CD1c-positive myeloid dendritic cell (primary cell): ENCODE measurements around the gene NRP1.
"Not testable (repeated sequence)": the region's sequence is repeated elsewhere in the genome, so short reads cannot be mapped to it uniquely, and the experiment has no call there.

ENCODE experiments used
- DNase-seq: peaks from one replicate; pipeline ENCODE4 v3.0.0-alpha.2; 2016; ENCODE audit errors: extremely low spot score

The NRP1 gene

DNA sequence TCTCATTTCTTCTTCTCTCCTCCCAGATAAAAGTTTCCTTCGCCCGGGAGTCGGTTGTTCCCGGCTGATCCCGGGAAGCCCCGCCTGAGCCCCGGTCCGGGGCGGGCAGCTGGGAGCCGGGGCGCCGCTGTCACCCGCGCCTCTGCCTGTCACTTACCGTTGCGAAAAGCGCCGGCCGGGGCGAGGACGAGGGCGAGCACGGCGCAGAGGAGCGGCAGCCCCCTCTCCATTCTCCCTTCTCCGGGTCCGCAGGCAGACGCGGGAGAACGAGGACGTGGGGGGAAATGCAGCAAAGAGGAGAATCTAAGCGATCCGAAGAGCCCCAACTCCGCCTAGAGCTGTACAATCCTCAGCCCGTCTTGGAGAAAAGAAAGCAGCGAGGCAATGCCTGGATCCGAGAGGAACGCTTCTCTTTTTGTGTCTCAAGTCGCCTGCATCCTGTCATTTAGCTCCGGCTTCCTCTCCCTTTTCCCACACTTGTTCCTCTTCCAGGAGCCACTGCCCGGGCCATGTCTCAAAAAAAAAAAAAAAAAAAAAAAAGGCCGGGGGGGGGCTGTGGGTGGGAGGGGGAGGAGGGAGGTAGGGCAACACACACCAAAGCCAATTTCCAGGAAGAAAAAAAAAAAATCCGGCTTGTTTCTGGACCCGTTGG, at the start of gene NRP1:
Gene NRP1 (minus strand): TSS at position 515 of the 652 bp plus-strand sequence. CDS start 285 bp downstream, at position 230.
- peak; percentile 88 for DNase-seq

DNA sequence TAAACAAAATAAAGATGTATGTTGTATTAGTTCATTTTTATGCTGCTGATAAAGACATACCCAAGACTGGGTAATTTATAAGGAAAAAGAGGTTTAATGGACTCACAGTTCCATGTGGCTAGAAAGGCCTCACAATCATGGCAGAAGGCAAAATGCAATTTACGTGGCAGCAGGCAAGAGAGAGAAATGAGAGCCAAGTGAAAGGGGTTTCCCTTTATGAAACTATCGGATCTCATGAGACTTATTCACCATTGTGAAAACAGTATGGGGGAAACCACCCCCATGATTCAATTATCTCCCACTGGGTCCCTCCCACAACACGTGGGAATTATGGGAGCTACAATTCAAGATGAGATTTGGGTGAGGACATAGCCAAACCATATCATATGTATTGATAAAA, 49.7 kb upstream of the NRP1 start:
- DNase-seq, result not testable (repeated sequence)

DNA sequence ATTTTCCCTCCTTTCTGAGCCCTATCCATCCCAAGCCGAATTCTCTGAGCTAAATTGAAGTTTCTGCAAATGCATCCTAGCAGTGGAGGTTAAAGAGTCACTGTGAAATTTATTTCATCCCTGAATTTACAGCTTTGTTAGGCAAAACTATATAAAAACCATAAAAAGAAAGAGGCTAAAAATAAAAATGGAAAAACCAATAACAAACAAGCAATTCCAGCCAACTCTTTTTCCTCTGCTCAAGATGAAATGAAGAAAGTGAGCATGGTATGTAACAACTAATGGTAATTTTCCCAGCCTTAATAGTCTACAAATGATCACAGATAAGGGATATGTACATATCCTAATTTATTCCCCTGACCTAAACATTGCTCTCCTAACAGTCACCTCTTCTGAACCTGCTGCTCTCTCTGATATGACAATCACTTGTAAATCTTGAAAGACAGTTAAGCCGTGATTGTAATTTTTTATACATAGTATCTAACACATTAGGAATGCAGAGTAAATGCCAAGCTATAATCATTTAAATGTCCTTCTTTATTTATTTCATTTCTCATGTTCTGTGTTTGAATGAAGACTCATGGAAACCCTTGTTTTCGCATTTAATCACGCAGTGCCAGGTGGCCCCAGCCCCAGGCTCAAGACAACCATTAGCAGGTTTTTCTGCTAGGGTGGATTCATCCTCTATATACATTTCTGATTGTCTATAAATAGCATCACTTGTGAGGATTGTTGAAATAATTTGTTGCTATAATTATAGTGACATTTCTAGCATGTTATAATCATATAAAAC, 48.6 kb upstream of the NRP1 start:
- no peak for DNase-seq

DNA sequence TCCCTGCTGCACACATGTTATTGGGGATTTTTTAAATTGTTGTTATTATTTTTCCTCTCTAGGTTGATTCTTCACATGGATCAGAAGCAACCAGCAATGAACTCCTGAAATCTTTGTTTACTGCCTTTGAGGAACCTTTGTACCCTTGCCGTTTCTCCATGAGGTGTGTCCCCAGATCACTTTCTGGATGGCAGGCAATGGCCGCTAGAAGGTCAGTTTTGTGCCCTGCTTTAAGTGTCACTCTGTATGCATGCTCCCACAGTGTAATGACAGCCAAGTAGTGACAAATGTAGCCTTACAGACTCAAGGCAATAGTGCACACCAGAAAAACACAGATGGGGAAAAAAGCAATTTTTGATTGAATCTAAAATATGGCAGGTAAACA, 47.7 kb upstream of the NRP1 start:
- DNase-seq, result no peak

DNA sequence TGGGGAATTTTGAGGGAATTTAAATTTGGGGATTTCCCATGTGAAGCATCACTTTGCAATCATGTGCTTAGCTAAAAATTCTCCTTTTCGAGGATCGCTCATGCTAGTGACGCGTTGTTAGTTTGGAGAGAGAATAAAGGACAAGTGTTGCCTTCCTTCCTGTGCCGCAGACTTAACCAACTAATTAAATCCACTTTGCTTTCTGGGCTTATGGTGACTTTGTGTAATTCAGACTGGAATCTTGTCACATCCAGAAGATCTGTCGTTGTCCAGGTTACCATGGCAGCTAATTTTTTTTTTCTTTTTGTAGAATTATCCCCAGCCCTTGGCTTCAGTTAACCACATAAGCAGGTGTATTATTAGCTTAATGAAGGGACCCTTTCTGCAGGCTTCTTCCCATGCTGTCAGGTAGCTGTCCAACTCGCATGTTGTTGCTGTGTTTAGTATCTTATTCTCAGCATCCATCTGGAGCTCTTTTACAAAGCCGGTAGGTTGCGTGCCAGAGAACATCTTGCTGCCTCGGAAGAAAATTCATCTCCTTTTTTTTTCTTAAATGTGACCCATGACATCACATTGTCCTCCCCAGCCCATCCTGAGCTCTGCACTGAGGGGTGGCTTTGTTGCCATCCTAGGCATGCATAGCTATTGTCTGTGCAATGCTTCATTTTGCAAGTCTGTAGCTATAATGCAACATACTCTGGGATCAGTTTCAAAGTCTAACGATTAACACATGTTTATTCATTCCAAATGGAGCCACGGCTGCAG, 47.2 kb upstream of the NRP1 start:
- no peak for DNase-seq

DNA sequence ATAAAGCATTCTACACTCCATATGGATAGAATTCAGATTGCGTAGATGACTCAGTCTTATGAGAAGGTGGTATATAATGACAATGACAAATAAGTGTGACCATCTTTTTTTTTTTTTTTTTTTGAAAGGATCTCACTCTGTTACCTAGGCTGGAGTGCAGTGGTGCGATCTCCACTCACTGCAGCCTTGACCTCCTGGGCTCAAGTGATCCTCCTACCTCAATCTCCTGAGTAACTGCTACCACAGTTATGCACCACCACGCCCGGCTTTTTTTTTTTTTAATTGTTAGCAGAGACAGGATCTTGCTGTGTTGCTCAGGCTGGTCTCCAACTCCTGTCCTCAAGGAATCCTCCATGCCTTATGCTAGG, 43.2 kb upstream of the NRP1 start:
- DNase-seq, result no peak

DNA sequence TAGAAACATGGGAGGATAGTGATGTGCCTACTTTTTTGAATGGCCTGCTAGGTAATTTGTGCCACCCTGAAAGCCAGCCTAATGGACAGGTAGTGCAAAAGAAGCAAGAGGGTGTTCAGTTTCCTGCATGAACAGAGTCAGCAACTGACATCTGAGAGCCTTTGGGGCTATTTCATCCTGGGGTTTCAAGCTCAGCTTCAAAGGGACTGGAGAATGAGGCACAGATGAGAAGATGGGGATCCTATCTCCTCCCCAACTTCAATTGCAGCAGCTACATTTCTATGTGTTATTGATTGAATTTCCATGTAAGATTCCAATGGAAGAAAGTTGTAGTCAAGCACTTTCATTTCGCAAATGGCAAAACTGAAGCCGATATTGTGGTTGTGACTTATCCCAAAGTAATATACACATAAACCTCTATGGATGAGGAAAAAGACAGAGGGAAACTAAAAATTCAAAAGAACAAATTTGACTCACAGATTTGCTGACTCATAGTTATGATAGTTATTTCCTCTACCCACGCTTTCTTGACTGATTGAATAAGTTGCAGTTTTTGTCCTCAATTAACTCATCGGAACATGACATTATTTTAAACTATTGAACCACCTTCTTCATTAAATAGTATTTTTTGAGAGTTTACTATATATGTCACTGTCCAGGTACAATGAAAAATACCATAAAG, 42.6 kb upstream of the NRP1 start:
- peak; percentile 47 for DNase-seq

DNA sequence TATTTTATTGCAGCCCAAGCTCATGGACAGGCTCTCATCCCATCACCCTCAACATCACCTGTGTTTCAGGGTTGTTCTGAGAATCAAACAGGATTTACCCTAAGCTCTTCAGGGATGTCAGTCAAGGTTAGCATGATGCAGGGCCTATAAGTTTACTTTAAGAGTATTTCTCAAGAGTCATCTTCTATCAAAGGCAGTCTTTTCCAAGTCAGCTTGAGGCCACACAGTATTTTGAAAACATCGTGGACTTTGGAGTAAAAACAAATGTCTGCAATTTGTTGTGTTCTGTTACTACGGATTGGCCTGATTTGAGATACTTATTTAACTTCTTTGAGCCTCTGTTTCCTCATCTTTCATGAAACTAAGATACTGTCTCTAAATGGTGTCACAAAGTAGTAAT, 42.0 kb upstream of the NRP1 start:
- no peak for DNase-seq

DNA sequence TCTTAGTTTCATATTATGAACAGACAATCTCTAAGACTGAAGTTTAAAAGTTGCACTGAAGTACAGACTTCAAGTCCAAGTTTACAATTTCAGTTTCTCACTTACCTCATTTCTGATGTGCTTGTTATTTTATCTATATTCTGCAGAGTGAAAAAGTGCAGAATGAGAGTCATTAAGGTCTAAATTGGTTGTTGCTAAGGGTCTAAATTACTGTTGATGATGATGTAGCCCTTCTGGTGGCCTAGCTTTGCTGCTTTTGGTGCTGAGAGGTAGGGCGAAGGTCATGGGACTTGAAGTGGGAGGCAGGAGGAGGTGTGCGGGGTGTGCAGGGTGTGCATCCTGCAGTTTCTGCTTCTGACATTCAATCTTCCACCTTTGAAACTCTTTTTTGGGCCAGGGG, 38.8 kb upstream of the NRP1 start:
- no peak for DNase-seq

DNA sequence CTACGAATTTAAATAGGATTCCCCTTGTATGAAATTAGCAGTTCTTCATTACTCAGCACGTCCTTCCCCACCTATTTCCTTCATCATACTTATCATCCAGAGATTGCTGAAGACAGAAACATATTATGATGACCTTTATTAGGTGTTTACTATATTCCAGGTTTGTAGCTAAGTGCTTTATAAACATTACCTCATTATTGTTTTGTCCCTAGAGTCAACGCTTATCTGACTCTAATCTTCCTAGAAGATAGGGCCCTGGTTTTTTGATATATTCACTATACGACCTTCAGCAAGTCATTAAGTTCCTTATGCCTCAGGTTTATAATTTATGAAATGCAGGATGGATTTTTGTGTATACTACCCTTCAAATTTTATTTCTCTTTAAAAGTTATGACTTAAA, 36.8 kb upstream of the NRP1 start:
- no peak for DNase-seq

DNA sequence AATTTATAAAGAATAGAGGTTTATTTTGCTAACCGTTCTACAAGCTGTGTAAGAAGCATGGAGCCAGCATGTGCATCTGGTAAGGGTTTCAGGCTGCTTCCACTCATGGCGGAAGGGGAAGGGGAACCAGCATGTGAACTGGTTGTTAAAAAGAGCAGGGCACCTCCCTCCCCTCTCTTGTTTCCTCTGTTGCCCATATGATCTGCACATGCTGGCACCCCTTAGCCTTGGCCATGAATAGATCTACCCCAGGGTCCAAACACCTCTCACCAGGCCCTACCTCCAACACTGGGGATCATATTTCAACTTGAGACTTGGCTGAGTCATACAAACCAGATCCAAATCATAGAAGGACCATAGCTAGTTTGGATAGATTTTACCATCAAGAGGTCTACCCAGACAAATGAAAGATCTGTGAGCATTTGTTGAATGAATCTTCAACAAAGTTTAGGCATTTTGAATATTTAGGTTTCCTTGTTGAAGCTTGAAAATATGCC, 36.0 kb upstream of the NRP1 start:
- no peak for DNase-seq

DNA sequence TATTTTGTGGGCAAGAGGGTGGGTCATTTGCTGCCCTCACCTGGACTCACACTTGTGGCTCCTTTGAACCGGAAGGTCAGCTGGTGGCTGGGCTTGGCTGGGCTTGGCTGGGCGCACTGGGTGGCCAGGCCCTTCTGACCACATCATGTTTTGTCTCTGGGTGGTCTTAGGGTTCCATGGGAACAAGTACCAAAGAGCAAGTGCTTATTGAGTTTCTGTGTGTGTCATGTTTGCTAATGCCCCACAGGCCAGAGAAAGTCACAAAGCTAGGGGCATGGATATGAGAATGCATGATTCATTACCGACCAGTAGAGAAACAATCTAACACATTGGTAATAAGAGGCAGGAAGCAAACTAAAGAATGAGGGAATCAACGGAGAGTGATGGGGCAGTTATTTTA, 33.6 kb upstream of the NRP1 start:
- no peak for DNase-seq

DNA sequence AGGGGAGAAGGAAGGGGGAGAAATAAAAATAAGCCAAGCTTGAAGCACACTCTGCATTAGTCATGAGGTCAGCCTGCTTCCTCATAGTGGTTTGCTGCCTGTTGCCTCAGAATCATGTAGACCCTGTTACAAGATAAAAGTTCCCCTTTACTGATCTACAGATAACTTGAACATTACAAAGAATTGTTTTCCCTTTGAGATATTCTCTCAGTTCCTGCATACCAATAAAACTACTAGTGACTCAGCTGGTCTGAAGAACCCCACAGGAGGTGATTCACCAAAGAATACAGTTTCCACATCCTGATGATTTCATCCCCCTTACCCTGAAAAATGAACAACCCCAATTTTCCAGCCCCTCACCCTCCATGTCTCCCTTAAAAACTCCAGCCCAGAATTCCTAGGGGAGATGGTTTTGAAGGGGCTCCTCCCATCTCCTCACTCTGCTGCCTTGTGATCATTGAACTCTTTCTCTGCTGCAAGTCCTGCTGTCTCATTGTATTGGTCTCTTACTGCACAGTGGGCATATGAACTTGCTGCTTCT, 31.5 kb upstream of the NRP1 start:
- peak; percentile 85 for DNase-seq

DNA sequence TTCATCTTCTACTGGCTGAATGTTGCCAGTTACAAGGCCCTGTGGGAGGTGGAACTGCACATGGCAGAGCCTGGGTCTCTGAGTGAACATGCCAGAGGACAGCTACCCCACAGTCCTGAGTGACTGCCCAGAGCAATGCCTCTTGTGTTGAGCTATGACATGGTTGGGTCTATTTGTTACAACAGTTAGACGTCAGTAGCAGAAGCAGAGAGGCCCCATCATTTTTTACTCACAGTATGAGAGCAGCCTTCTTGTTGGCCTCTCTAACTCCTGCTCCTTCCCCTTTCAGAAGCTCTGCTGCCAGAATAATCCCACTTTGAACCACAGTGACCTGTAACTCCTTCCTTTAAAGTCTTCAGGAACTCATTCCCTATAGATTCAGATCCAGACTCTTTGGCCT, 30.8 kb upstream of the NRP1 start:
- peak; percentile 45 for DNase-seq

DNA sequence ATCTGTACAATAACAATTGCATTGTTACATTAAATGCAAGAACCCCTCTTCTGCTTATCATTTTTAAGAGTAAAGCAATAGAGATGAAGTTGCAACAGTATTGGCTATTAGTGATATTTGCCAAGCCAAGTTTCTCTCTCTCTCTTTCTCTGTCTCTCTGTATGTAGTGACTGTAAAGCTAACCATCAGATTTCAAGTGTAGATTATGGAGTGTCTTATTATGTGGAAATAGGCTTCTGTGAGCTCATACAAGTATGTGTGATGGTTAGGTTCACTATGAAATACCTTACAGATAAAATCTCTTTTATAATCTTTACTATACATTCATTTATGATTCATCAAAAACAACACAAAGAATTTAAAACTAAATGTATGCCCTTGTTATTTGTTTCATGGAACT, 28.6 kb upstream of the NRP1 start:
- DNase-seq, result no peak

DNA sequence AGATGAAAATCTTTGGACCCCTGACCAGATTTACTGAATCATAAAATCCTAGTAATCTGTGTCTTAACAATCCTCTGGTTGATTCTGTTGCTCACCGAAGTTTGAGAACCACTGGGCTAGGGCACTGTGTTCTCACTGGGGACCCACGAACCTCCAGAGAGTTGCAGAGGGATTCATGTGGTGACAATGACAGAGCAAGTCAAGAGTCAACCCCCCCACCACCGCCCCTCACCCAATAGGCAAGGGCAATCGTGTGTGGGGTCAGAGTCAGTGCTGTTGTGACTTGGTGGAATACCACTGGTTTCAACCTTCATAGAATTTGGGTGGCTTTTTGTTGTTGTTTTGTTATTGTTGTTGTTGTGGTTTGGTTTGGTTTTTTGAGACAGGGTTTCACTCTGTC, 23.5 kb upstream of the NRP1 start:
- no peak for DNase-seq

DNA sequence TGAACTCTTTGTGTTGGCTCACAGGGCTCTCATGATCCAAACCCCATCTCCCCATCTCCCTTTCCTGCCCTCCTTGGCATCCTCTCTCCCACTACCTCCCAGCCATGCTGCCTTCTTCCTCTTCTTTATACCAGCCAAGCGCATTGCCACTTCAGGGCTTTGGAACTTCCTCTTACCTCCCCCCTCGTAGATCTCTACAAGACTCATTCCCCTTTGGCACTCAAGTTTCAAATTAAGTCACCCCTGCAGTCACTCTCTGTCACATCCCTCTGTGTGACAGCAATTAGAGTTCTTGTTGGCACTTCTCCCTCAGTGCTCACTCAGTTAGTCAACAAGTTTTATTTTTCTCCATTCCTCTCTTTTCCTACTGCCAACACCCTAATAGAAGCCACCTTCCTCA, 20.8 kb upstream of the NRP1 start:
- DNase-seq, result peak; percentile 84

DNA sequence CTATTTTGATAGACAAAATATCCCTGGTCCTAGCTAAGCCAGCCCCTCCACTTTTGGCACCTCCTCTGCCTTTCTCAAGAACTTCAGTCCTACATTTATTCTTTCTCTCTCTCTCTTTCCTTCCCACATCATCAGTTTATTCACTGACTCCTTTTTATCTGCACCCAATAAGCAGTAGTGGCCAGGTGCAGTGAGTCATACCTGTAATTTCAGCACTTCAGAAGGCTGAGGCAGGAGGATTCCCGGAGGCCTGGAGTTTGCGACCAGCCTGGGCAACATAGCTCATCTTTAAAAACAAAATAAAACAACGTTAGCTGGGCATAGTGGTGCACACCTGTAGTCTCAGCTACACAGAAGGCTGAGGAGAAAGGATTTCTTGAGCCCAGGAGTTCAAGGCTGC, 19.4 kb upstream of the NRP1 start:
- no peak for DNase-seq

DNA sequence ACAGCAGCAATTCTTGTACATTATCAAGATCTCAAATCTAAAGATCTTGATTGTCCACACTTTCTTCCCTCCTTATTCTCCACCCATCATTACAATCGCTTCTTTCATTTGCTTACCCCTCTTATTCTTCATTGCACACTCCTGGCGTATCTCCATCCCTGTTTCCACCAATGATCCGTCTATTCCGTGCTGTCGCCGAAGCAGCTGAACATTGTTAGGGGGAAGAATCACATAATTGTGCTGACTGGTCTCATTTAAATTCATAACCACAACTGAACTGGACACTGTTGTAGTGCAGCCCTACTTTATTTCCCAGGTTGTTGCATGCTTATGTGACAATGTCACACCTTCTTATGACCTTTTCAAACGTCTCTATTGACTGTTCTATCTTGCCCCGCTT, 18.9 kb upstream of the NRP1 start:
- DNase-seq, result no peak

DNA sequence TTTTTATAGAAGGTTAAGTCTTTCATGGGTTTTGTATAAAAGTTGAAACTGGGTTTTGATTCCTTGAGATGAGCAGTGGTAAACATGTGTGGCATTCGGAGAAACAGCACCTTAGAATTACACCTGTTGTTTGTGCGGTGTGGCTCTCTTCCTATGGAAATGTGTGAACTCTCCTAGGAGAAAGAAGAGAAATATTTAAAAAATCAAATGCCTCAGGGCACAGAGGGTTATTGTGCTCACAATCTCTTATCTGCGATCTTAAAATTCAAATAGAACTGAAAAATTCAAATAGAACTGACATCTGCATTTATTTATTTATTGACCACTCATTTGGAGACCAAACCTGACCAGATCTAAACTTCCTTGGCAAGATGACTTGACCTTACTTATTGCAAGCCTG, 18.1 kb upstream of the NRP1 start:
- no peak for DNase-seq

DNA sequence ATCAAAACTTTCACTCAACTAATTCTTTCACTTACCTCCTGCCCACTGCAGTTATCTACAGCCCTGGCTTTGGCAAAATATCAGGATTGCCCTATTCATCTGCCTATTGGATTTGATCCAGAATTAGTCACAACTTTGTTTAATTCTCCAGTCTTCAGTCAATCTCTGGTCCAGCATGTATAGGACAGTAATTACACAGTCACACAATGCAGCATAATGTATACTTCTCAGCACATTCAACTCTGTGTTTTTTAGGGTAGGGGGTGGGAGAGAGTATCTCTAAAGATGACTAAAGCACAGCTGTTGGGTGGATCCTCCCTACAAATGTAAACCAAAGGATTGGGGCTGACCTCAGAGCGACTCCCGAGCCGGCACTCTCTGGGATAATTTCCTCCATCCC, 17.7 kb upstream of the NRP1 start:
- DNase-seq, result no peak

DNA sequence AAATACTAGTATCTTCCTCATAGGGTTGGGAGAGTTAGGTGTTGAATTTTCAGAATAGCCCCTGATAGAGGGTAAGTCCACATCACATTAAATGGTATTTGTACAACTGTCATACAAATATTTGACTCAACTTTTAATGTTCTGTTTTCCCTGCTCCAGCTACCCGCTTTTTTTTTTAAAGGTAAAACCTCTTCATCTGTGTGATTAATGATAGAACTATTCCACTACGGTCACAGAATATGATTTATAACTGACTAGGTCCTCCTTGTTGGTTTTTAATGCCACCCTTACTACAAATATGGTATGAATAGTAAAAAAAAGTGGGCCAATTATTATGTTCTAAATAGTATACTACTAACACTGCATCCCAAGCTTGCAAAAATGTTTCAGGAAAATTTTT, 15.6 kb upstream of the NRP1 start:
- no peak for DNase-seq
